OCI-LY7 (cell line): ENCODE results near the gene LRRFIP2. TPM values are rescaled to one million over a fixed set of nuclear protein-coding genes. Genes with fewer than 3 reads are reported as not detected.
"Not testable (repeated sequence)": the region's sequence is repeated elsewhere in the genome, so short reads cannot be mapped to it uniquely, and the experiment has no call there.

Experiments
- BruUV-seq: library from RNA; stranded (reverse); fragments of 400-500 nt; replicated peaks from 2 replicates; lab custom pipeline; 2021; lab: Mats Ljungman, UMichigan
- CTCF ChIA-PET: fragments of 300-600 bp; sonication (Branson Sonifier 250); formaldehyde crosslinking; loops from one replicate; lab custom pipeline; 2022; ENCODE audit warnings: antibody characterized with exemption; ENCODE audit not compliant: unreplicated experiment; lab: Charles Lee
- POLR2A ChIA-PET: fragments of 300-600 bp; sonication (Branson Sonifier 250); formaldehyde crosslinking; loops from one replicate; lab custom pipeline; 2022; ENCODE audit warnings: antibody characterized with exemption; lab: Charles Lee
- DNase-seq: peaks from one replicate; pipeline ENCODE4 v3.0.0-alpha.2; 2015; ENCODE audit warnings: low spot score
- H2AFZ ChIP-seq: fragments of 200-600 bp; sonication (generic), shearing (Covaris generic); 2 replicates; pipeline ENCODE4 v1.6.1; 2014; ENCODE audit warnings: mild to moderate bottlenecking, antibody characterized with exemption, low read length, moderate library complexity
- H3K27ac ChIP-seq: fragments of 200-600 bp; sonication (generic); 2 replicates; pipeline ENCODE4 v1.5.1; 2014; ENCODE audit warnings: mixed run types, low read depth, mild to moderate bottlenecking, moderate library complexity, low read length, inconsistent platforms; ENCODE audit not compliant: poor library complexity, severe bottlenecking
- H3K36me3 ChIP-seq: fragments of 200-600 bp; sonication (generic); 2 replicates; pipeline ENCODE4 v1.6.1; 2014; ENCODE audit warnings: mild to moderate bottlenecking, antibody characterized with exemption, low read length, moderate library complexity, mixed read lengths; ENCODE audit not compliant: insufficient read depth
- H3K4me1 ChIP-seq: fragments of 200-600 bp; sonication (generic); 2 replicates; pipeline ENCODE4 v1.5.1; 2014; ENCODE audit warnings: mild to moderate bottlenecking, low read length; ENCODE audit not compliant: insufficient read depth, poor library complexity, severe bottlenecking
- H3K4me2 ChIP-seq: fragments of 200-600 bp; sonication (generic); 2 replicates; pipeline ENCODE4 v1.6.1; 2014; ENCODE audit warnings: mild to moderate bottlenecking, low read length
- H3K4me3 ChIP-seq: fragments of 200-600 bp; sonication (generic); 2 replicates; pipeline ENCODE4 v1.5.1; 2014; ENCODE audit warnings: mild to moderate bottlenecking, low read depth, low read length; ENCODE audit not compliant: poor library complexity, severe bottlenecking
- H3K79me2 ChIP-seq: fragments of 200-600 bp; sonication (generic); 2 replicates; pipeline ENCODE4 v1.6.1; 2016; ENCODE audit warnings: low read depth, mild to moderate bottlenecking, low read length, moderate library complexity, mixed read lengths; ENCODE audit not compliant: insufficient read depth
- H3K9me2 ChIP-seq: fragments of 200-600 bp; sonication (generic); 2 replicates; pipeline ENCODE4 v1.6.1; 2016; ENCODE audit warnings: mild to moderate bottlenecking, low read length, mixed read lengths; ENCODE audit not compliant: insufficient read depth
- H3K9me3 ChIP-seq: fragments of 200-600 bp; sonication (generic); 2 replicates; pipeline ENCODE4 v1.6.1; 2014; ENCODE audit warnings: mild to moderate bottlenecking, mixed run types, low read length, mixed read lengths
- H4K20me1 ChIP-seq: fragments of 200-600 bp; sonication (generic); 2 replicates; pipeline ENCODE4 v1.6.1; 2014; ENCODE audit warnings: mild to moderate bottlenecking, antibody characterized with exemption, low read length, moderate library complexity, mixed read lengths; ENCODE audit not compliant: insufficient read depth
- CTCF ChIP-seq: fragments of 200-600 bp; sonication (generic); conservative IDR thresholded peaks from 2 replicates; pipeline ENCODE4 v1.5.1; 2014; ENCODE audit warnings: mild to moderate bottlenecking, antibody characterized with exemption, low read length, moderate library complexity, mixed read lengths
- EZH2phosphoT487 ChIP-seq: fragments of 200-600 bp; sonication (generic); IDR thresholded peaks from 2 replicates; pipeline ENCODE4 v1.6.1; 2018; ENCODE audit warnings: low read depth, borderline replicate concordance, mild to moderate bottlenecking, mixed run types, antibody characterized with exemption, low read length, moderate library complexity, mixed read lengths
- intact Hi-C: fragments of 100-400 bp; cut with micrococcal nuclease; formaldehyde crosslinking; loops from one replicate; pipeline ENCODE4 v1.10.0; 2022; ENCODE audit not compliant: unreplicated experiment
- total RNA-seq, 2 experiments: library from RNA; depleted of rRNA in 1 of 2; stranded (reverse); fragments of >200 nt in 1 of 2; shearing (Covaris generic) in 1 of 2; gene quantifications; 2 replicates each; pipeline ENCODE4 v1.2.3, GENCODE V29; 2014 to 2022

Gene LRRFIP2
- total RNA-seq, 2 experiments from 2014 or later: 23.7 to 37.3 TPM

GRCh38 chr3:37147666-37148065 lies 26.7 kb downstream of the LRRFIP2 start:
- Histone ChIP-seq H3K36me3 (peaks cover 38% of the 10 kb centered on the region), H3K4me3 (no peak overlapping the region), H3K9me3 (no peaks in the 10 kb centered on the region), H4K20me1 (no peaks in the 10 kb centered on the region), H3K9me2 (no peaks in the 10 kb centered on the region), H3K79me2 (no peaks in the 10 kb centered on the region), H3K4me1 (no peaks in the 10 kb centered on the region), H3K27ac (no peak overlapping the region), H2AFZ (no peak overlapping the region), H3K4me2 (no peak overlapping the region)
- BruUV-seq: no TSS peak
- ChIA-PET CTCF (no interaction called here), POLR2A (interaction anchor here (0.7 to 1.0 kb wide), 2 partner anchors 11 to 23 kb away, joined by 3 to 4 read pairs; no protein-coding TSS in a partner anchor)
- no peak for DNase-seq
- no peak for TF ChIP-seq EZH2phosphoT487
- no peak for TF ChIP-seq CTCF
- intact Hi-C loops: no loop called here

- BruUV-seq, H3K27ac ChIP-seq, intact Hi-C loops, H2AFZ ChIP-seq, H3K4me1 ChIP-seq, CTCF ChIA-PET, DNase-seq, H4K20me1 ChIP-seq, H3K4me3 ChIP-seq, H3K4me2 ChIP-seq, H3K9me3 ChIP-seq, H3K9me2 ChIP-seq, H3K79me2 ChIP-seq: not testable (repeated sequence)
- H3K36me3 ChIP-seq: peaks cover 41% of the 10 kb centered on the region
- POLR2A ChIA-PET: interaction anchor here (0.9 to 1.0 kb wide), 2 partner anchors 11 to 53 kb away, joined by 3 read pairs; no protein-coding TSS in a partner anchor
These were observed 27.5 kb downstream of the LRRFIP2 start for GRCh38 chr3:37146927-37147326.

GRCh38 chr3:37145611-37146010 lies 28.8 kb downstream of the LRRFIP2 start:
- Histone ChIP-seq H2AFZ (no peak overlapping the region), H3K36me3 (peaks cover 47% of the 10 kb centered on the region), H3K4me3 (no peak overlapping the region), H3K4me1 (no peaks in the 10 kb centered on the region), H3K9me2 (no peaks in the 10 kb centered on the region), H3K79me2 (no peaks in the 10 kb centered on the region), H3K9me3 (no peaks in the 10 kb centered on the region), H4K20me1 (no peaks in the 10 kb centered on the region), H3K4me2 (no peak overlapping the region), H3K27ac (no peak overlapping the region)
- no peak for TF ChIP-seq CTCF
- no peak for TF ChIP-seq EZH2phosphoT487
- no TSS peak for BruUV-seq
- POLR2A ChIA-PET: interaction anchor here (0.5 to 1.1 kb wide), 3 partner anchors 15 to 41 kb away, joined by 3 to 4 read pairs (median 3); no protein-coding TSS in a partner anchor
- intact Hi-C loops: no loop called here
- CTCF ChIA-PET: no interaction called here
- no peak for DNase-seq
